Parathyroid adenoma (tissue), 2 donors: ENCODE results near the gene SPACA5.
A peak's percentile ranks its signal among the peaks of the same experiment; 100 is the strongest.
"Not testable (repeated sequence)": the region's sequence is repeated elsewhere in the genome, so short reads cannot be mapped to it uniquely, and the experiment has no call there.

Source experiments
- H2AFZ ChIP-seq: fragments of 300-600 bp; sonication (generic); one replicate; pipeline ENCODE4 v1.7.0; 2017; ENCODE audit warnings: antibody characterized with exemption, mild to moderate bottlenecking
- H3K27ac ChIP-seq: fragments of 300-600 bp; sonication (generic); one replicate; pipeline ENCODE4 v1.7.0; 2017
- H3K27me3 ChIP-seq: fragments of 300-600 bp; sonication (generic); one replicate; pipeline ENCODE4 v1.7.0; 2017; ENCODE audit warnings: low read length; ENCODE audit not compliant: control insufficient read depth, insufficient read depth
- H3K36me3 ChIP-seq: fragments of 300-600 bp; sonication (generic); one replicate; pipeline ENCODE4 v1.7.0; 2017; ENCODE audit warnings: low read length; ENCODE audit not compliant: control insufficient read depth, insufficient read depth
- H3K4me1 ChIP-seq: fragments of 300-600 bp; sonication (generic); one replicate; pipeline ENCODE4 v1.7.0; 2017; ENCODE audit warnings: control low read depth
- H3K4me2 ChIP-seq: fragments of 300-600 bp; sonication (generic); one replicate; pipeline ENCODE4 v1.7.0; 2017; ENCODE audit warnings: low read length
- H3K4me3 ChIP-seq: fragments of 300-600 bp; sonication (generic); one replicate; pipeline ENCODE4 v1.7.0; 2017; ENCODE audit warnings: low read depth, low read length
- H3K79me2 ChIP-seq: fragments of 300-600 bp; sonication (generic); one replicate; pipeline ENCODE4 v1.7.0; 2017; ENCODE audit warnings: control low read depth
- H3K9ac ChIP-seq: fragments of 300-600 bp; sonication (generic); one replicate; pipeline ENCODE4 v1.7.0; 2017; ENCODE audit warnings: mild to moderate bottlenecking
- H3K9me3 ChIP-seq: fragments of 300-600 bp; sonication (generic); one replicate; pipeline ENCODE4 v1.7.0; 2017; ENCODE audit warnings: low read length; ENCODE audit not compliant: control insufficient read depth
- CTCF ChIP-seq: fragments of 300-600 bp; sonication (generic); IDR thresholded peaks from one replicate; pipeline ENCODE4 v1.7.0; 2017; ENCODE audit warnings: antibody characterized with exemption, mild to moderate bottlenecking
- donor health status: primary hyperparathyroidism.

Gene SPACA5

GRCh38 chrX:48016583-48017310 lies 10.0 kb downstream of the SPACA5 start:
- not testable (repeated sequence) for H3K4me3 ChIP-seq, H3K4me2 ChIP-seq, H3K27me3 ChIP-seq, H3K79me2 ChIP-seq, H2AFZ ChIP-seq, H3K4me1 ChIP-seq, H3K9me3 ChIP-seq, H3K36me3 ChIP-seq, H3K9ac ChIP-seq, H3K27ac ChIP-seq

- H3K4me2 ChIP-seq, H3K9ac ChIP-seq, H3K4me3 ChIP-seq, H3K27ac ChIP-seq, H2AFZ ChIP-seq, H3K36me3 ChIP-seq, H3K27me3 ChIP-seq, H3K4me1 ChIP-seq, H3K79me2 ChIP-seq, H3K9me3 ChIP-seq: not testable (repeated sequence)
These were observed 13.1 kb downstream of the SPACA5 start for GRCh38 chrX:48019892-48020291.

GRCh38 chrX:48020472-48020871 lies 13.7 kb downstream of the SPACA5 start:
- not testable (repeated sequence) for H2AFZ ChIP-seq, H3K9ac ChIP-seq, H3K4me1 ChIP-seq, H3K79me2 ChIP-seq, H3K27me3 ChIP-seq, H3K9me3 ChIP-seq, H3K36me3 ChIP-seq, H3K27ac ChIP-seq
- H3K4me3 ChIP-seq = peak overlapping the region; percentile 76
- H3K4me2 ChIP-seq = peak overlapping the region; percentile 79

GRCh38 chrX:48021026-48021900 lies 14.5 kb downstream of the SPACA5 start:
- Histone ChIP-seq H3K4me2 (peak overlapping the region; percentile 79), H3K27me3 (no peaks in the 10 kb centered on the region), H3K9ac (no peak overlapping the region), H3K36me3 (no peaks in the 10 kb centered on the region), H3K27ac (peak overlapping the region; percentile 95), H3K79me2 (no peaks in the 10 kb centered on the region), H3K4me1 (no peaks in the 10 kb centered on the region), H3K4me3 (peak overlapping the region; percentile 76), H2AFZ (peak overlapping the region; percentile 81), H3K9me3 (no peaks in the 10 kb centered on the region)
- no peak for TF ChIP-seq CTCF

GRCh38 chrX:48022100-48022499 lies 15.3 kb downstream of the SPACA5 start:
- H3K27ac ChIP-seq = no peak overlapping the region
- H3K9me3 ChIP-seq = no peaks in the 10 kb centered on the region
- no peak for TF ChIP-seq CTCF
- no peaks in the 10 kb centered on the region for H3K36me3 ChIP-seq
- no peaks in the 10 kb centered on the region for H3K4me1 ChIP-seq
- H3K79me2 ChIP-seq = no peaks in the 10 kb centered on the region
- H3K4me3 ChIP-seq = peak overlapping the region; percentile 76
- no peaks in the 10 kb centered on the region for H3K27me3 ChIP-seq
- H3K4me2 ChIP-seq = peak overlapping the region; percentile 79
- H2AFZ ChIP-seq = no peak overlapping the region
- no peak overlapping the region for H3K9ac ChIP-seq

GRCh38 chrX:48022738-48023137 lies 15.9 kb downstream of the SPACA5 start:
- no peak overlapping the region for H3K9ac ChIP-seq
- H3K79me2 ChIP-seq = no peaks in the 10 kb centered on the region
- no peaks in the 10 kb centered on the region for H3K9me3 ChIP-seq
- no peak for TF ChIP-seq CTCF
- H3K36me3 ChIP-seq = no peaks in the 10 kb centered on the region
- H3K4me1 ChIP-seq = no peaks in the 10 kb centered on the region
- H3K4me2 ChIP-seq = no peak overlapping the region
- H3K4me3 ChIP-seq = no peak overlapping the region
- no peak overlapping the region for H3K27ac ChIP-seq
- H3K27me3 ChIP-seq = no peaks in the 10 kb centered on the region
- H2AFZ ChIP-seq = no peak overlapping the region
